ENCODE measurements around the gene REV1.
"Not testable (repeated sequence)": the region's sequence is repeated elsewhere in the genome, so short reads cannot be mapped to it uniquely, and the experiment has no call there.

Gene REV1

DNA sequence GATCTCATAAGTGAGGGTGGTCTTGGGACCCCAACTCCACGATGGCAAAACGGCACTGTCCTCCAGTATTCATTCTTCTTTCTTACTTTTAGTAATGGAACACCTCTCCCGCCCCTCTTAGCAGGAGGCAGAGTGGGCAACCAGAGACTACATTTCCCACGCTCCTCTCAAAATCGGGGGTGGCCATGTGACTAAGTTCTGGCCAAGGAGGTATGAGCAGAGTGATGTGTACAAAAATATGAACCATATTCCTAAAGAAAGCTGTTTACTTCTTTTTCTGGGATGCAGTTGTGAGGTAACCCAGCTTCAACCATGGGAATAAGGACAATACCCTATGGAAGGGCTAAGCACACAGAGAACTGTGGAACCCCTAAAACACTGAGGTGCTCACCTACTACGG, 12.8 kb downstream of the REV1 start:
- H3K4me3 ChIP-seq (replicated peaks; ENCODE audit: low read depth, low read length) = no peak overlapping the region
- TF ChIP-seq, protein P1, sequence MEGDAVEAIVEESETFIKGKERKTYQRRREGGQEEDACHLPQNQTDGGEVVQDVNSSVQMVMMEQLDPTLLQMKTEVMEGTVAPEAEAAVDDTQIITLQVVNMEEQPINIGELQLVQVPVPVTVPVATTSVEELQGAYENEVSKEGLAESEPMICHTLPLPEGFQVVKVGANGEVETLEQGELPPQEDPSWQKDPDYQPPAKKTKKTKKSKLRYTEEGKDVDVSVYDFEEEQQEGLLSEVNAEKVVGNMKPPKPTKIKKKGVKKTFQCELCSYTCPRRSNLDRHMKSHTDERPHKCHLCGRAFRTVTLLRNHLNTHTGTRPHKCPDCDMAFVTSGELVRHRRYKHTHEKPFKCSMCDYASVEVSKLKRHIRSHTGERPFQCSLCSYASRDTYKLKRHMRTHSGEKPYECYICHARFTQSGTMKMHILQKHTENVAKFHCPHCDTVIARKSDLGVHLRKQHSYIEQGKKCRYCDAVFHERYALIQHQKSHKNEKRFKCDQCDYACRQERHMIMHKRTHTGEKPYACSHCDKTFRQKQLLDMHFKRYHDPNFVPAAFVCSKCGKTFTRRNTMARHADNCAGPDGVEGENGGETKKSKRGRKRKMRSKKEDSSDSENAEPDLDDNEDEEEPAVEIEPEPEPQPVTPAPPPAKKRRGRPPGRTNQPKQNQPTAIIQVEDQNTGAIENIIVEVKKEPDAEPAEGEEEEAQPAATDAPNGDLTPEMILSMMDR (IDR thresholded peaks at IDR 0.05; ENCODE audit: low read depth, low read length, missing control alignments) = no peak
- no peak for DNase-seq (ENCODE audit: extremely low read depth, low read depth)

DNA sequence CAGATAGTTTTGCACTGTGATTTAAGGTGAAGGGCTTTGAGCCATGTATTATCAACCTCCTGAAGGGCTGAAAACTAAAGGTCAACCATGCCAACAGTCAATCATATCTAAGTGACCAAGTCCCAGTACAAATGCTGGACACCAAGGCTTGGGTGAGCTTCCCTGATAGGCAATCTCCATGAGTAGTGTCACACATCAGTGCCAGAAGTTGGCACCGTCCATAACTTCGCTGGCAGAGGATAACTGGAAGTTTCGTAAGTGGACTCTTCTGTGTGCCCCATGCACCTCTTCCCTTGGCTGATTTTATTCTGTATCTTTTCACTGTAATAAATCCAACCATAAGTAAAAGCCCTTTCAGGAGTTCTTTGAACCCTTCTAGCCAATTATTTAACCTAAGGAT, 13.2 kb downstream of the REV1 start:
- H3K4me3 ChIP-seq (replicated peaks; ENCODE audit: low read depth, low read length) = no peak overlapping the region
- no peak for DNase-seq (ENCODE audit: extremely low read depth, low read depth)
- TF ChIP-seq, protein P1 (IDR thresholded peaks at IDR 0.05; ENCODE audit: low read depth, low read length, missing control alignments) = no peak

DNA sequence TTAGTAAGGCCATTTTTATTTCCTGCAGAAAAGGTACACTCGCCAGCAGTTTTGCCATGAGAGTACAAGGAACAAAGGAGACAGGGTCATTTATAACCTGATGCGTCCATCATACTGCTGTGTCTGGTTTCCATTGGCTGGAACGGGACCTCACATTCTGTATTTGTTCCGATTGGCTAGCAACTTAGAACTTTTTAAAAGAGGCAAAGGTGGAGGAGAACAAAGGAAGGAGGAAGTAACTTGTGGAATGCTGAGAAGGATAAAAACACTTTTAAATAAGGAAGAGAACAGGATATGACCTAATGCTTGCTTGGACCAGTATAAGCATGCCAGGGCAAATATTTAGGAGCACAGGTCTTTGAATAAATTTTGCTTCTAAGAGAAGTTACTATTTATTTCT, 14.7 kb downstream of the REV1 start:
- DNase-seq (ENCODE audit: extremely low read depth, low read depth); H3K4me3 ChIP-seq (replicated peaks; ENCODE audit: low read depth, low read length): not testable (repeated sequence)

DNA sequence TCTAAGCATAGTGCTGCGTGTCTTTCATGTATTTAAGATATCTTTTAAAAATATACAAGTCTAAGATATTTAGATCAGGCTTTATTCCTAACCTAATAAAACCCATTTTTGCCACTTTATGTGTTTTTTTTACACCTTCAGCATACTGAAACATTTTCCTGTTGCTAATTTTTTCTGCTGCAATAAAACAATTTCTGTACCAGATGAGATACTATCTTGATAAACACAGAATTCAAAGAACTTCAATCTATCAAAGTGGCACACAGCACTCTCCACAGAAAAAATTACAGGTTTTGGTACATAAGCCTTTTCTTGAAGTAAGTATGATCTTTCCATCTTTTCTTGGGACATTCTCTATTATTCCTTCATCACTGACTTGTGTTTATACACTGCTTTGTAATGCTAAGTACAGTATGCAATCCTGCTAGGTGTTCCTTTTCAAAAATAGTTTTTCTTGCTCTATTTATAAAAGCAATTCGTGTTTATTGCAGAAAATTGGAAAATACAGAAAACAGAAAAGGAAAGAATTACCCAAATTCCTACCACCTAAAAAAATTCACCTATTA, 16.2 kb downstream of the REV1 start:
- H3K4me3 ChIP-seq (replicated peaks; ENCODE audit: low read depth, low read length) = no peak overlapping the region
- no peak for DNase-seq (ENCODE audit: extremely low read depth, low read depth)
- TF ChIP-seq, protein P1 (IDR thresholded peaks at IDR 0.05; ENCODE audit: low read depth, low read length, missing control alignments) = no peak

DNA sequence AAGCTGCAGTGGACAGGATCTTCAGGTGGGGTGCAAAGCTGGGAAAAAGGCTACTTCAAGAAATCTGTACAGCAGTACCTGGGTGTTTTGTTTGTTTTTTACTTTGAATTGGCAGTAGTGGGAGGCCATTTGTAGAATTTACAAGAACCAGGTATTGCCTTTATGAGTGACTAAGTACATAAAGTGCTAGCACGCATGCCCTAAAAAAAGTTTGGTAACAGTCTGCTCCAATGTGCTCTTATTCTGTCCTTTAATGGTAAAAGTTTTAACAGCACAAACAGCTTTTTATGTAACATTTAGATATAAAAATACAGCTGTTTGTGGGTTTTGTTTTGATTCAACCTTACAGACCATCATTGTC, 17.2 kb downstream of the REV1 start:
- DNase-seq (ENCODE audit: extremely low read depth, low read depth) = no peak
- no peak overlapping the region for H3K4me3 ChIP-seq (replicated peaks; ENCODE audit: low read depth, low read length)
- TF ChIP-seq, protein P1 (IDR thresholded peaks at IDR 0.05; ENCODE audit: low read depth, low read length, missing control alignments) = no peak

DNA sequence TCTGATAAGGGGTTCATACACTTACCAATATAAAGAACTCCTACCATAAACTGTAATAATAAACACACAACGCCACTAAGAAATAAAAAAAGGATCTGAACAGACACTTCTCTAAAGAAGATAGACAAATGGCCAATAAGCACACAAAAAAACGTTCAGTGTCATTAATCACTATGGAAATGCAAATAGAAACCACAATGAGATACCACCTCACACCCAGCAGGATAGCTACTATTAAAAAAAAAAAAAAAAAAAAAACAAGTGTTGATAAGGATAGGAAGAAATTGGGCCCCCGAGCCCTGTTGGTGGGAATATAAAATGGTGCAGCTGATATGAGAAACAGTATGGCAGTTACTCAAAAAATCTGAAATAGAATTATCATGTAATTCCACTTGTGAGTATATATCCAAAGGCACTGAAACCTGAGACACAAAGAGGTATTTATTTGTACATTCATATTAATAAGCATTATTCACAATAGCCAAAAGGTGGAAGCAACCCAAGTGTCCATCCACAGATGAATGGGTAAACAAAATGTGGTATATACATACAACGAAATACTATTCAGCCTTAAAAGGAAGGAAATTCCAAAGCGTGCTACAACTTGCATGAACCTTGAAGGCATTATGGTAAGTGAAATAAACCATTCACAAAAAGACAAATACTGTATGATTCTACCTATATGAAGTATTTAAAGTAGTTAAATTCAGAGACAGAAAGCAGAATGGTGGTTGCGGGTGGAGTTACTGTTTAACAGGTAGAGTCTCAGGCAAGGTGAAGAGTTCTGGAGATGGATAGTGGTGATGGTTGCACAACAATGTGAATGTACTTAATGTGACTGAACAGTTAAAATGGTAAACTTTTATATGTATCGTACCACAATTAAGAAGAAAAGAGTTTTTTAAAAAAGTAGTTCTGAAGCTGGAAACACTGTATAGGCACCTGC, 17.9 kb downstream of the REV1 start:
- H3K4me3 ChIP-seq (replicated peaks; ENCODE audit: low read depth, low read length) = no peak overlapping the region
- TF ChIP-seq, protein P1 (IDR thresholded peaks at IDR 0.05; ENCODE audit: low read depth, low read length, missing control alignments) = no peak
- DNase-seq (ENCODE audit: extremely low read depth, low read depth) = no peak

DNA sequence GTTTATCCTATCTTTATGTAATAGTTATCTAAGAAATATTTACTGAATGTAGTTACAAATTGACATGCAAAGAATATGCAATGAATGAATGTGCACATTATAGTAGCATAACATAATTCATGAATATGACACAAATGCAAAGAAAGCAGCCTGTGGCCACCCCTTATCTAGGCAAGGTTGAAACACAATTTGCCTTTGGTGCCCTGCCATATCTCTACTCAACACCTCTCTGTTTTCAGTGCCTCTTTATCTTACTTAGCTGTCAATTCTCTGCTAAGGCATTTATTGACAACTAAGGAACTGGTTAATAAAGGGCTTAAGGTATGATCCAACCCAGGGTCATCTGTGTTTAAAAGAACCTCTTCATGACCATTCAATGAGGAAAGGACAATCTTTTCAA, 18.9 kb downstream of the REV1 start:
- DNase-seq (ENCODE audit: extremely low read depth, low read depth) = no peak
- TF ChIP-seq, protein P1 (IDR thresholded peaks at IDR 0.05; ENCODE audit: low read depth, low read length, missing control alignments) = no peak
- no peak overlapping the region for H3K4me3 ChIP-seq (replicated peaks; ENCODE audit: low read depth, low read length)

DNA sequence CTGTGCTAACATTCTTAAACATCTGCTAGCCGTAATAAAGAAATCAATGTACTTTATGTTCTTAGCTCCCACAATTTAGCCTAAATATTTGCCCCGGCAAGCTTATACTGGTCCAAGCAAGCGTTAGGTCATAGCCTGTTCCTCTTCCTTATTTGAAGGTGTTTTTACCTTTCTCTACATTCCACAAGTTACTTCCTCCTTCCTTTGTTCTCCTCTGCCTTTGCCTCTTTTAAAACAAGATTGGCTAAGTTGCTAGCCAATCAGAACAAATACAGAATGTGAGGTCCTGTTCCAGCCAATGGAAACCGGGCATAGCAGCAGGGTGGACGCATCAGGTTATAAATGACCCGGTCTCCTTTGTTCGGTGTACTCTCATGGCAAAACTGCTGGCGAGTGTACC, 19.4 kb downstream of the REV1 start:
- DNase-seq (ENCODE audit: extremely low read depth, low read depth); H3K4me3 ChIP-seq (replicated peaks; ENCODE audit: low read depth, low read length): not testable (repeated sequence)

All from HFF-Myc (cell line).